Gastrocnemius medialis (tissue), 4 donors: Measurements from ENCODE around the gene PLA2G12A. TPM values are rescaled to one million over a fixed set of nuclear protein-coding genes. Genes with fewer than 3 reads are reported as not detected.

Experiments
- ATAC-seq, 2 donors: fragments of 150-250 bp; one replicate each; pipeline ENCODE4 v1.9.1; 2016
- DNase-seq, 2 donors: peaks; one replicate each; pipeline ENCODE4 v3.0.0-alpha.2; 2019
- H3K27ac ChIP-seq, 4 donors: fragments of 200-600 bp; sonication (generic); 1 replicate in 1 of 4; 2 replicates in 3 of 4; pipeline ENCODE4 v1.5.1; 2016 to 2018; ENCODE audit warnings: mild to moderate bottlenecking in 2 of 4, moderate library complexity in 1 of 4
- H3K27me3 ChIP-seq, 3 donors: fragments of 200-600 bp; sonication (generic) in 2 of 3; 1 replicate in 1 of 3; 2 replicates in 2 of 3; pipeline versions ENCODE4 v1.5.1 to v1.6.0; 2016 to 2019; ENCODE audit warnings: mild to moderate bottlenecking in 1 of 3, moderate library complexity in 1 of 3
- H3K36me3 ChIP-seq, 2 donors: fragments of 200-600 bp; sonication (generic) in 1 of 2; one replicate each; pipeline ENCODE4 v1.5.1; 2017 to 2018
- H3K4me1 ChIP-seq, 2 donors: fragments of 200-600 bp; sonication (generic) in 1 of 2; one replicate each; pipeline ENCODE4 v1.5.1; 2016 to 2017; ENCODE audit warnings: mild to moderate bottlenecking in 2 of 2
- H3K4me3 ChIP-seq, 4 donors: fragments of 200-600 bp; sonication (generic) in 3 of 4; 1 replicate in 1 of 4; 2 replicates in 3 of 4; pipeline ENCODE4 v1.5.1; 2016 to 2019; ENCODE audit warnings: mild to moderate bottlenecking in 2 of 4
- H3K9me3 ChIP-seq, 3 donors: fragments of 200-600 bp; sonication (generic) in 2 of 3; 1 replicate in 1 of 3; 2 replicates in 2 of 3; pipeline ENCODE4 v1.5.1; 2016 to 2019
- CTCF ChIP-seq, 5 experiments: fragments of 450-650 bp in 3 of 5; fragments of 200-600 bp in 2 of 5; sonication (generic) in 2 of 5; IDR thresholded peaks in 4 of 5; conservative IDR thresholded peaks in 1 of 5; 1 replicate in 4 of 5; 2 replicates in 1 of 5; pipeline ENCODE4 v1.5.1; 2016 to 2019; ENCODE audit warnings: antibody characterized with exemption in 5 of 5, mild to moderate bottlenecking in 3 of 5, moderate library complexity in 3 of 5
- POLR2A ChIP-seq, 2 donors: fragments of 450-650 bp; IDR thresholded peaks; one replicate each; pipeline ENCODE4 v1.6.1; 2017; ENCODE audit warnings: antibody characterized with exemption in 2 of 2, mild to moderate bottlenecking in 2 of 2, moderate library complexity in 2 of 2
- in situ Hi-C, 4 donors: fragments of 200-750 bp; cut with MboI; loops; one replicate each; pipeline versions ENCODE4 v1.15.0 to v1.8.0; 2017; ENCODE audit warnings: low sequenced_read_pairs in 4 of 4
- intact Hi-C: fragments of 100-400 bp; cut with DNase I; formaldehyde crosslinking; loops from one replicate; pipeline ENCODE4 v1.15.1; 2023; ENCODE audit warnings: low total_unique reads
- total RNA-seq, 4 donors: library from RNA; depleted of rRNA; stranded (reverse); fragments of >200 nt; gene quantifications; one replicate each; pipeline versions ENCODE4 v1.1.0 to v1.2.3, GENCODE V29; 2016

PLA2G12A gene
- total RNA-seq, 4 donors from 2014 or later, result 26.7 to 83.1 (median 57.6) TPM

- TF ChIP-seq CTCF (IDR thresholded peaks at IDR 0.05 in 4 of 5, conservative IDR thresholded peaks at IDR 0.05 in 1 of 5) (no peak), POLR2A (IDR thresholded peaks at IDR 0.05) (no peak)
- in situ Hi-C loops (no loop called here), intact Hi-C loops (no loop called here)
- no peaks in the 10 kb centered on the region for H3K27me3 ChIP-seq
- H3K36me3 ChIP-seq, result no peaks in the 10 kb centered on the region
- H3K27ac ChIP-seq, result no peak overlapping the region
- no peaks in the 10 kb centered on the region for H3K4me1 ChIP-seq
- no peaks in the 10 kb centered on the region for H3K9me3 ChIP-seq
- no peak overlapping the region for H3K4me3 ChIP-seq
- DNase-seq, result no peak
- ATAC-seq, result no peak
These were observed 25.8 kb upstream of the PLA2G12A start for GRCh38 chr4:109755656-109756055.

DNA sequence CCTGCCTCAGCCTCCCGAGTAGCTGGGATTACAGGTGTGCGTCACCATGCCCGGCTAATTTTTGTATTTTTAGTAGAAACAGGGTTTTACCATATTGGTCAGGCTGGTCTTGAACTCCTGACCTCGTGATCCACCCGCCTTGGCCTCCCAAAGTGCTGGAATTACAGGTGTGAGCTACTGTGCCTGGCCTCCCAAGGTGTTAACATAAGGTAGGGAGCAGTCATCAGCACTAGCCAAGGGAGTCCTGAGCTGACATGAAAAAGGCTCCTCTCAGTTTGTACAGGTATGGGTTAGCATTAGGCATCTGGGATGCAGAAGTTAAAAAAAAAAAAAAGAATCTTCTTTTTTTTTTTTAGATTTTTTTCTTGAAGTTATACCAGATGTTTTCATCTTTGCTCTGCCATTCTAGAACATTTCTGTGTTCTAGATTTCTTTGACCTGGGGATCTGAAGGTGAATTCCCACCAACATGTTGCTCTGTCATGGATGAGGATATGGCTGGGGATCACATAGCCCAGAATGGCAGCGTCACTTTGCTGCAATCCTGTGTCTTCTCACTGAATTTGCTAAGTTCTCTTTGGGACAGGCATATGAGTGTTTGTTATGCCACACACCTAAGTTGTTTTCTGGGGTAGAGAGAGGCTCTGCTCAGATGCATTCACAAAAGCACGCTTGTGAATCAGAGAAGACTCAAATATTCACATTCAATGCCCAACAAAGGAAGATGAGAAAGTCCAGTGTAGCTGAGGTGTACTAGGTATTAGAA is 24.4 kb upstream of the PLA2G12A start:
- H3K4me1 ChIP-seq, result no peaks in the 10 kb centered on the region
- ATAC-seq, result no peak
- TF ChIP-seq CTCF (IDR thresholded peaks at IDR 0.05 in 4 of 5, conservative IDR thresholded peaks at IDR 0.05 in 1 of 5), result no peak
- TF ChIP-seq POLR2A (IDR thresholded peaks at IDR 0.05), result no peak
- intact Hi-C loops, result no loop called here
- no peaks in the 10 kb centered on the region for H3K9me3 ChIP-seq
- H3K4me3 ChIP-seq, result no peak overlapping the region
- in situ Hi-C loops, result no loop called here
- H3K36me3 ChIP-seq, result no peaks in the 10 kb centered on the region
- H3K27me3 ChIP-seq, result no peaks in the 10 kb centered on the region
- no peak overlapping the region for H3K27ac ChIP-seq
- DNase-seq, result no peak

DNA sequence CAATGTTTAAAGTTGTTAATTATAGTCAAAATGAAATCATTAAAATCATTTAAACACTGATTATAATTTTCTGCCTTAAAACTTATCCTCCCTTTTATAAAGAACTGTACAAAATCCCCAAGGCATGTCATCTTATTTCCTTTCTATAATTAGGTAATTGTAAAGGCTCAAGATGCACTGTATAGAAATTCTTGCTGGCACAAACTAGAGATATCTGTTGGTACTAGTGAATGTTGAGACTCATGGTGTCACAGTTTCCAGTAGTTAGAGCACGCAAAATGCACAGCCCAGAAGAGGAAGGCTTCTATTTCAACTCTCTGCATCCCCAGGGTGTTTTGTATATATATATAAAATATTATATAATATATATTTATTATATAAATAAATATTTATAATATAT is 22.7 kb upstream of the PLA2G12A start:
- Histone ChIP-seq H3K4me3 (no peak overlapping the region), H3K9me3 (no peaks in the 10 kb centered on the region), H3K36me3 (no peaks in the 10 kb centered on the region), H3K4me1 (no peaks in the 10 kb centered on the region), H3K27me3 (no peaks in the 10 kb centered on the region), H3K27ac (no peak overlapping the region)
- TF ChIP-seq POLR2A (IDR thresholded peaks at IDR 0.05), result no peak
- no peak for TF ChIP-seq CTCF (IDR thresholded peaks at IDR 0.05 in 4 of 5, conservative IDR thresholded peaks at IDR 0.05 in 1 of 5)
- in situ Hi-C loops, result no loop called here
- ATAC-seq (no peak), DNase-seq (no peak)
- intact Hi-C loops, result no loop called here

- in situ Hi-C loops, result no loop called here
- TF ChIP-seq CTCF (IDR thresholded peaks at IDR 0.05 in 4 of 5, conservative IDR thresholded peaks at IDR 0.05 in 1 of 5) (no peak), POLR2A (IDR thresholded peaks at IDR 0.05) (no peak)
- DNase-seq (no peak), ATAC-seq (no peak)
- H3K36me3 ChIP-seq, result no peaks in the 10 kb centered on the region
- H3K27ac ChIP-seq, result no peak overlapping the region
- no peaks in the 10 kb centered on the region for H3K27me3 ChIP-seq
- no peaks in the 10 kb centered on the region for H3K4me1 ChIP-seq
- H3K4me3 ChIP-seq, result no peak overlapping the region
- intact Hi-C loops, result no loop called here
- no peaks in the 10 kb centered on the region for H3K9me3 ChIP-seq
These were observed 22.0 kb upstream of the PLA2G12A start for GRCh38 chr4:109751852-109752251.
